Ovary (tissue), 3 donors: ENCODE results near the gene FAM9B.

Source experiments
- CTCF ChIP-seq, 3 donors: fragments of 450-650 bp in 2 of 3; fragments of 200-600 bp in 1 of 3; IDR thresholded peaks; one replicate each; pipeline versions ENCODE4 v1.5.1 to v1.8.0; 2016 to 2022; ENCODE audit warnings: antibody characterized with exemption in 3 of 3, mild to moderate bottlenecking in 1 of 3
- EP300 ChIP-seq: sonication (generic); formaldehyde crosslinking; IDR thresholded peaks from one replicate; pipeline ENCODE4 v1.6.1; 2017; ENCODE audit warnings: antibody characterized with exemption
- POLR2A ChIP-seq: fragments of 450-650 bp; IDR thresholded peaks from one replicate; pipeline ENCODE4 v1.6.1; 2017; ENCODE audit warnings: antibody characterized with exemption, mild to moderate bottlenecking, moderate library complexity
- donor health status: DM: no; HTN: no; CAD: no.

DNA sequence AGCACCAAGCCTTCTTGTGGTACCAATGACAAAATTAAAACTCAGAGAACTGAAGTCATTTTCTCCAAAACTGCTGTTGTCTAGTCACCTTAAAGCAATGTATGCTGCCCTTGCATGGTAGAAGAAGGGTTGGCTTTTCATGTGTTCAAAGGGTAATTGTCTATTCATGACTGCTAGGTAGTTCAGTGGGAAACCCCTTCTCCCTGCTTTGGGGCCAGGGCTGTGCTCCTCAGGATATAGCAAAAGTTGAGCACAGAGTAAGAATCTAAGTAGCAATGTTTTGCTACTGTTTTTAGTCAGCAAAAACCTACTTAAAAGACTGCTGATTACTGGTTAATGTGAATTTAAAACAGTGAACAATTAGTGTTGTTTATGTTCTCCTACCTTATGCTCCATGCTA lies 30.8 kb upstream of the FAM9B start:
- no peak for TF ChIP-seq CTCF (IDR thresholded peaks at IDR 0.05)
- no peak for TF ChIP-seq POLR2A
- no peak for TF ChIP-seq EP300
